ENCODE data around the gene CANT1. TPM values are rescaled to one million over a fixed set of nuclear protein-coding genes. Genes with fewer than 3 reads are reported as not detected.
A peak's percentile ranks its signal among the peaks of the same experiment; 100 is the strongest.

Gene CANT1
- total and polyA plus RNA-seq, 7 donors = 10.2 to 34.3 (median 22.5) TPM

DNA sequence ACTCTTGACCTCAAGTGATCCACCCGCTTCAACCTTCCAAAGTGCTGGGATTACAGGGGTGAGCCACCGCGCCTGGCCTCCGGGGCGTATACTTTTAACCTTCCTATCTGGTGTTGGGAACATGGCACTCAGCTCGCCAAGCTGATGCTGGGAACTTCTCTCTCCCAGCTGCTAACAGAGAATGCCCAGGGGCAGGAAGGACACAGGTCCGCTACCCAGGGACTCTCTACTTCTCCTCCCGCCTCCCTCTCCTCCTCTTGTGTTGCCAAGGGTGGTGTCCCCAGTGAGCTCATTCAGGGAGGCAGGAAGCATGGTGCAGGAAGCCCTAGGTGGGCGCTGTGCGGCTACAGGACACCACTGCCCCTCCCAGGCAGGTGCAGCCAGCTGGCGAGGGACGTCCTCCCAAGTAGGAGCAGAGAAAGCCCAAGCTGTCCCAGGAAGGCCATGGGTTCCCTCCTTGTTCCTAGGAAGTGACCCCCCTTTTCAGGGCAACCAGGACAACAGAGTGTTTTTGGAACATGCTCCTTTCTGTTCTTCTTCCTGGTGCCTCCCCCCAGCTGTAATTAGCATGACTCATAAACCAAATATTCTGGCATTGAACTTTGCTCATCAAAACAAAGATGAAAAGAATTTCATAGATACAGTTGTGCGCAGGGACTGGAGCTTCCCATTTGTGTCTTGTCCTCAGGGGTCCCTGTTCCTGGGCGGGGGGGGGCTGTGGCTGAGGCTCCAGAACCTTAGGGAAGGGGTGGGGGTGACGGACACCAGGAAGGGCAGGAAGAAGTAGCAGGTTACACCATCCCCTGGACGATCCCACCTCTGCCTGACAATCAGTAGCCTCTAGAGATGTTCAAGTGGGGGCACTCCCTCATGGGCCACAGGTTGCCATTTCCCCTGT lies 17.1 kb upstream of the CANT1 start:
- Histone ChIP-seq H3K4me3 (peak overlapping the region; percentile 32), H3K4me1 (peaks cover 34% of the 10 kb centered on the region), H3K9me3 (no peaks in the 10 kb centered on the region), H3K36me3 (ENCODE audit: insufficient read depth in 1 of 2, low read depth in 1 of 2) (no peaks in the 10 kb centered on the region), H3K27ac (peak overlapping the region; percentile 53), H3K27me3 (ENCODE audit: insufficient read depth in 3 of 3, low read length in 2 of 3) (peaks cover 0 to 23% (median 0%) of the 10 kb centered on the region in 3 donors)
- TF ChIP-seq, protein P1, sequence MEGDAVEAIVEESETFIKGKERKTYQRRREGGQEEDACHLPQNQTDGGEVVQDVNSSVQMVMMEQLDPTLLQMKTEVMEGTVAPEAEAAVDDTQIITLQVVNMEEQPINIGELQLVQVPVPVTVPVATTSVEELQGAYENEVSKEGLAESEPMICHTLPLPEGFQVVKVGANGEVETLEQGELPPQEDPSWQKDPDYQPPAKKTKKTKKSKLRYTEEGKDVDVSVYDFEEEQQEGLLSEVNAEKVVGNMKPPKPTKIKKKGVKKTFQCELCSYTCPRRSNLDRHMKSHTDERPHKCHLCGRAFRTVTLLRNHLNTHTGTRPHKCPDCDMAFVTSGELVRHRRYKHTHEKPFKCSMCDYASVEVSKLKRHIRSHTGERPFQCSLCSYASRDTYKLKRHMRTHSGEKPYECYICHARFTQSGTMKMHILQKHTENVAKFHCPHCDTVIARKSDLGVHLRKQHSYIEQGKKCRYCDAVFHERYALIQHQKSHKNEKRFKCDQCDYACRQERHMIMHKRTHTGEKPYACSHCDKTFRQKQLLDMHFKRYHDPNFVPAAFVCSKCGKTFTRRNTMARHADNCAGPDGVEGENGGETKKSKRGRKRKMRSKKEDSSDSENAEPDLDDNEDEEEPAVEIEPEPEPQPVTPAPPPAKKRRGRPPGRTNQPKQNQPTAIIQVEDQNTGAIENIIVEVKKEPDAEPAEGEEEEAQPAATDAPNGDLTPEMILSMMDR (IDR thresholded peaks at IDR 0.05) = no peak
- DNase-seq = peak; percentile 46 to 70
- intact Hi-C loops (cut with DNase I) = no loop called here
- ATAC-seq = peak in 2 of 4 donors; percentile 2 to 25
- 58 to 68% (median 66%) methylated on average over 16 of the region's 16 CpGs for WGBS, 3 donors

DNA sequence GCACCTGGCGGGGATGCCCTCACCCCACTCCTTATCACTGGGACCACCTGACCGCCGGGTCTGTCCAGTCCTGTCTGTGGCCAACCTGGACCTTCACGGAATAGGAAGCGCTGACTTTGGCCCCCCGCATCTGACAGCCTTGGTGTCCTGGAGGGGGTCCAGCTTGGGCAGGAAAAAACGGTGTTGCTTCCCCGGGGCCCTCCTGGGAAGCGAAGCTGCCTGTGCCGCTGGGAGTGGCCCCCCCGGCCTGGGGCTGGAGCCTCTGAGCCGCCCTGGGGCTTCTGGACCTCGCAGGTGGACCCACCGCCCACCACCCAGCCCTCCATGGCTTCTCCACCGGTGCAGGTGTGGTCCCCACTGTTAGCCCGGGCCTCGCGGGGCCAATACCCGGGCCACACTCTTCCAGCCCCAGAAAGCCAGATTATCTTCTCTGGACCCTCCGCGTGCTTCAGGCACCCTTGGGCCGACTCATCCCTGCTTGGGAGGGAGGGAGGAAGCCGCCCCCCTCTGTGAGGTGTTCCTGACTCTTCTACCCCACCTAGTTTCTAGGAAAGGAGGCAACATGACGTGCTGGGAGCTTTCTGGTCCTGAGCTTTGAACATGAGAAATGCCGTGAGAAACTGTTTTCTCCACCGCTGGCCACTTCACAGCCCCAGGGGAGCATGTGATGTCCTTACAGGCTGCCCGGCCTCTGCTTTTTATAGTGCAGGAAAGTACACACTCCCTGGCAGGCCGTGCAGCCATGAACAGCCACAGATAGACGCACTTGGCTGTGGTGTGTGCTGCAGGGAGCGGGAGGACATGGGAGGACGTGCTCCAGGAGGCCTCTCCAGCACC lies 15.6 kb upstream of the CANT1 start:
- H3K4me3 ChIP-seq = peak overlapping the region; percentile 69
- no peaks in the 10 kb centered on the region for H3K9me3 ChIP-seq
- DNase-seq (peak; percentile 60 to 85), ATAC-seq (peak; percentile 61 to 90 (median 86))
- intact Hi-C loops (cut with DNase I) = no loop called here
- H3K4me1 ChIP-seq = peaks cover 38% of the 10 kb centered on the region
- TF ChIP-seq, protein P1 (IDR thresholded peaks at IDR 0.05) = no peak
- 18 to 34% (median 28%) methylated on average over 31 of the region's 31 CpGs for WGBS, 3 donors
- H3K36me3 ChIP-seq (ENCODE audit: insufficient read depth in 1 of 2, low read depth in 1 of 2) = no peaks in the 10 kb centered on the region
- peaks cover 0 to 18% (median 0%) of the 10 kb centered on the region in 3 donors for H3K27me3 ChIP-seq (ENCODE audit: insufficient read depth in 3 of 3, low read length in 2 of 3)
- H3K27ac ChIP-seq = peak overlapping the region; percentile 71

DNA sequence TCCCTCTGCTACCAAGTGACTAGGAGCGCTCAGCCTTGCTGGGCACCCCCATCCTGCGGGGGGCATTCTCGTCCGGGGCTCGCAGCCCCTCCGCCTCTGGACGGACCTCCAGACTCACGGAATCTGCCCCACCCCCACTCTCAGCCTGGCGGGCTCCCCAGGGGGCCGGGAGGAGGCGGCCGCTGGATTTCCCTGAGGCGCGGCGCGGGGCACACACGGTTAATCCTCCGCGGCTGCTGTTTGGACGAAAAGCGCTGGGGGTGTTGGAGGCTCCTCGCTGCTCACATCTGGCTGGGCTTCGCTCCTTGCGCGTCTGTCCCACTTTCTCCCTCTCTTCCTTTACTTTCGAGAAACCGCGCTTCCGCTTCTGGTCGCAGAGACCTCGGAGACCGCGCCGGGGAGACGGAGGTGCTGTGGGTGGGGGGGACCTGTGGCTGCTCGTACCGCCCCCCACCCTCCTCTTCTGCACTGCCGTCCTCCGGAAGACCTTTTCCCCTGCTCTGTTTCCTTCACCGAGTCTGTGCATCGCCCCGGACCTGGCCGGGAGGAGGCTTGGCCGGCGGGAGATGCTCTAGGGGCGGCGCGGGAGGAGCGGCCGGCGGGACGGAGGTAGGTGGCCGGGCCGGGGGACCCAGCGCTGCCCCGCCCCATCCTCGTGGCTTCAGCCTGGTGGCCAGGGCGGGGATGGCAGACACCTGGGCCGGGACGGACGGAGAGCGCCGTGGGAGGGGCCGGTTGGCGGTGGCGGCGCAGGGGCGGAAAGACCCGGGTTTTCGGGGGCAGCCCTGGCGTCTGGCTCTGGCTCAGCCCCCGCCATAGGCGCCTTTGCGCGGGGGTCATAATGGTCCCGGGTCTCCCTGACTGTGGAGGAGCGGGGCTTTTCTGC lies 14.6 kb upstream of the CANT1 start, which contains the start of gene C1QTNF1:
TSS of gene C1QTNF1 (plus strand) at position 284 of the 886 bp plus-strand sequence. CDS start 19,800 bp downstream, outside the sequence.
- Histone ChIP-seq H3K4me3 (peak within 1 kb of the TSS; percentile 69), H3K9me3 (no peaks in the 10 kb centered on the region), H3K27ac (peak within 1 kb of the TSS; percentile 71), H3K36me3 (ENCODE audit: insufficient read depth in 1 of 2, low read depth in 1 of 2) (no peaks in the 10 kb centered on the region), H3K27me3 (ENCODE audit: insufficient read depth in 3 of 3, low read length in 2 of 3) (peaks cover 0 to 12% (median 0%) of the 10 kb centered on the region in 3 donors), H3K4me1 (peaks cover 46% of the 10 kb centered on the region)
- 7 to 9% (median 8%) methylated on average over 62 to 77 of the region's 77 CpGs for WGBS, 3 donors
- DNase-seq (peak; percentile 59 to 77), ATAC-seq (peak; percentile 42 to 69 (median 54))
- TF ChIP-seq, protein P1 (IDR thresholded peaks at IDR 0.05) = peak; percentile 25
- intact Hi-C loops (cut with DNase I) = no loop called here

DNA sequence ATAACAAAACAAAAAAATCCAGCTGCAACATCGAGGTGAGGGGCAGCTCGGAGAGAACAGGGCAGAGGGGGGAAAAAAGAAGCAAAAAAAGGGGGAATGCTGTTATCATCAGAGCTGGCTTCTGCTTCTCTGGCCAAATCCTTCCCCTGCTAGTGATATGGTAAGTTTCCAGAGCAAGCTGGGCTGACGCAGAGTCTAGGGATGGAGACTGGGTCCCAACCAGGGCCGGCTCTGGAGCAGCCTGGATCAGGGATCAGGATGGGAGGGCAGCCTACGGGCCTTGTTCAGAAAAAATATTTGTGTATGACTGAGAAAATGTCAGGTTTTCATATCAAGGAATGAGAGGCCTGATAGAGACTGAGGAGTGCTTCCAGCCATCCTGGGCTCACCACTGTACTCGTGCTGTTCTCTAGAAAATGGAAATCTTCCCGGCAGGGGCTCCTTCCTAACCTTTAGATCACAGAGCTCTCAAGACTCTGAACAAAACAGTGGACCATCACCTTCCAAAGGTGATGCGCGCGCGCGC lies 13.7 kb upstream of the CANT1 start:
- intact Hi-C loops (cut with DNase I) = no loop called here
- Histone ChIP-seq H3K27ac (peak overlapping the region; percentile 46), H3K27me3 (ENCODE audit: insufficient read depth in 3 of 3, low read length in 2 of 3) (peaks cover 0 to 10% (median 0%) of the 10 kb centered on the region in 3 donors), H3K4me1 (peaks cover 46% of the 10 kb centered on the region), H3K4me3 (peak overlapping the region; percentile 69), H3K9me3 (no peaks in the 10 kb centered on the region), H3K36me3 (ENCODE audit: insufficient read depth in 1 of 2, low read depth in 1 of 2) (no peaks in the 10 kb centered on the region)
- ATAC-seq (no peak), DNase-seq (peak in 1 of 2 donors; percentile 38)
- WGBS, 3 donors = 86 to 91% (median 87%) methylated on average over 12 of the region's 12 CpGs
- TF ChIP-seq, protein P1 (IDR thresholded peaks at IDR 0.05) = no peak

Measured in psoas muscle (tissue), 8 donors.